IPS-20b (cell line): ENCODE data around the gene PARL.

Experiments used
- H3K27ac ChIP-seq: one replicate; pipeline ENCODE4 v1.5.1; 2013; ENCODE audit warnings: low read length
- H3K27me3 ChIP-seq: 2 replicates; pipeline ENCODE4 v1.6.1; 2013; ENCODE audit warnings: mild to moderate bottlenecking, low read length, inconsistent platforms; ENCODE audit not compliant: insufficient read depth
- H3K36me3 ChIP-seq: 2 replicates; pipeline ENCODE4 v1.6.1; 2013; ENCODE audit warnings: low read depth, mild to moderate bottlenecking, inconsistent platforms, low read length, moderate library complexity; ENCODE audit not compliant: insufficient read depth
- H3K4me1 ChIP-seq: 2 replicates; pipeline ENCODE4 v1.6.1; 2013; ENCODE audit warnings: mild to moderate bottlenecking, control low read depth, inconsistent platforms, low read length, moderate library complexity; ENCODE audit not compliant: insufficient read depth
- H3K4me3 ChIP-seq: 2 replicates; pipeline ENCODE4 v1.5.1; 2013; ENCODE audit warnings: mild to moderate bottlenecking, low read length, inconsistent platforms
- H3K9ac ChIP-seq: 2 replicates; pipeline ENCODE4 v1.6.1; 2013; ENCODE audit warnings: low read depth, mild to moderate bottlenecking, inconsistent platforms, low read length, moderate library complexity
- H3K9me3 ChIP-seq: 2 replicates; pipeline ENCODE4 v1.6.1; 2013; ENCODE audit warnings: mild to moderate bottlenecking, low read depth, low read length, inconsistent platforms; ENCODE audit not compliant: insufficient read depth

The PARL gene

DNA sequence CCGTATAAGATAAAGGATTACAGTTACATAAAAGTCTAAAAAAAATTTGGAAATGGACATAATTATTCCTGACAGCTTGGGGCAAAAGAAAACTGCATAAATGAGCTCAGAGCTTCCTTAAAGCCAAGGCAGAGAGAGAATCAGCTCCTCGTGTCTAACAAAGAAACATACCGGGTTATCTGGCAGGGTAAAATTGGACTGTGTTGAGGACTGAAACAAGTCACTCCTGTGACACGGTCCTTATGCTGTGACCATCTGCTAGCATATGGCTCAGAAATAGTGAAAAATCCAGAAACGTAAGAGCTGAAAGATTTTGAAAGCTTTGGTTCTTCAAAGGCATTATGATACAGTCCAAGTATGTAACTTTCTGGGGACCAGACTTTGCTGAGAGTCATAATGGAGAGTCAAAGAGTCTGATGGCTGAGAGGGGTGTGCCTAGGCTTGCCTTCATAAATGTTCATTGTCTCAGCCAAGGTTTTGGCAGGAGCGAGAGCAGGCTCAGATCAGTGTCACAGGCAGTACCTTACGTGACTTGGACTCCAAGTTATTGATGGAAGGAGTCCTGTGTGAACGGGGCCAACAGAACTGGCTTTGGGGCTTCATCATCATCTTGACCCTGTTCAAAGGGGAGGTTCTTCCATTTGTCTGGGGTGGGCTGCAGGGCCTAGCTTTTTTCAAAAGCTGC, 71.8 kb downstream of the PARL start:
- Histone ChIP-seq H3K4me1 (no peaks in the 10 kb centered on the region), H3K27ac (no peak overlapping the region), H3K36me3 (peaks cover 60% of the 10 kb centered on the region), H3K9me3 (no peaks in the 10 kb centered on the region), H3K27me3 (no peaks in the 10 kb centered on the region), H3K4me3 (no peak overlapping the region), H3K9ac (no peak overlapping the region)

DNA sequence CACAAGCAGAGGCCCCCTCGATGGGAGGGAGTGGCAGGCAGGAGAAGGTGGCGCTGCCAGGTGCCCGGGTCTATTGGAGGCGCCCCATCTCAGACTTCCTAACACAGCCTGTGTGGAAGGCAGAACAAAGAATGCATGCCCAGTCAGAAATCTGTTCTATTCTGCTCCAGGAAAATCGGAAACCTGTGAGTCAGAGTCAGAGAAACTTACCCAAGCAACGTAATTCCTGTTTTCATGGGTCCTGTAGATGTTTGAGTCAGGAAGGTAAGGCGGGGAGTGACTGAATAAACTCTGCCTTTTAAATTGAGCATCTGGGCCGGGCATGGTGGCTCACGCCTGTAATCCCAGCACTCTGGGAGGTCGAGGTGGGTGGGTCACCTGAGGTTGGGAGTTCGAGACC, 73.0 kb downstream of the PARL start:
- Histone ChIP-seq H3K4me3 (no peak overlapping the region), H3K27me3 (no peaks in the 10 kb centered on the region), H3K4me1 (no peaks in the 10 kb centered on the region), H3K9ac (no peak overlapping the region), H3K9me3 (no peaks in the 10 kb centered on the region), H3K36me3 (peaks cover 69% of the 10 kb centered on the region), H3K27ac (no peak overlapping the region)

DNA sequence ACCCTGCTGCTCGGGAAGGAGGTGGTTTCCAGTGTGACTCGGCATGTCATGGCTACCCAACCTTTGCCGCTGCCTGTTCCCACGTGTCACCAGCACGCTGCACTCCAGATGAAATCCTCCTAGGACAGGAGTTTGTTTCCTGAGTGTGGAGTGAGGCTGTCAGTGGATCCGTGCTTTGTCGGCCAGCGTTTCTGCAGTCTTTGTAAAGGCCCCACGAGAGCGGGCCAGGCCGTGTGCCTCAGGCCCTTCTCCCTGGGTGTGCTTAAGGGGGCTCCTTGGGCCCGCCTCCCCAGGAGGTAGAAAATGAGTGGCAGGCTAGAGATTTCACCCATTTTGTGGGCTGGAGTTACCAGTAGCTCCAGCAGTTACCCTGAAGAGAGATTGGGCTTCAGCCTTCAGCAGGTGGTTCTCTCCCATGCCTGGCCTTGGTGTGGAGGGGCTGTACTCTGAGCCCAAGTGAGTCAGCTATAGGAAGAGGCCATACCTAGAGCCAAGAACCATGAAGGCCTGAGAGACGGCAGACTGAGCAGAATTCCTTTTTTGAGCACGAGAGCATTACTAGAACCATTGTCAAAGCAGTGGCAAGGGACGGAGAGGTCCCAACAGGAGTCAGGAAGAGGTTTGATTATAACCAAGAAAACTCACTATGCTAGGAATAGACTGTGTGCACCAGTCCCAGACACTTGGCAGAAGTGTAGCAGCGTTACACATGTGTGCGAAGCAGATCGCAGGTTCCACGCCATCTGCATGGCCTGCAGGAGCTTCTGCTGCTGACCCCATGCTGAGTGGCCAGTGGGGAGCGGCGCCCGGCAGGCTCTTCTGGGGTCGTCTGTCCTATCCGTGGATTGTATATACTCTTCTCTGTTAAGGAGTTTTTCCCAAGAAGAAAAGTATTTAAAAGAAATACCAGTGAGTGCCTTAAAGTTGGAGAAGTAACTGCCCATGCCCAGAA, 73.8 kb downstream of the PARL start:
- no peak overlapping the region for H3K9ac ChIP-seq
- no peak overlapping the region for H3K4me3 ChIP-seq
- peaks cover 69% of the 10 kb centered on the region for H3K36me3 ChIP-seq
- no peaks in the 10 kb centered on the region for H3K4me1 ChIP-seq
- no peaks in the 10 kb centered on the region for H3K27me3 ChIP-seq
- no peak overlapping the region for H3K27ac ChIP-seq
- no peaks in the 10 kb centered on the region for H3K9me3 ChIP-seq

DNA sequence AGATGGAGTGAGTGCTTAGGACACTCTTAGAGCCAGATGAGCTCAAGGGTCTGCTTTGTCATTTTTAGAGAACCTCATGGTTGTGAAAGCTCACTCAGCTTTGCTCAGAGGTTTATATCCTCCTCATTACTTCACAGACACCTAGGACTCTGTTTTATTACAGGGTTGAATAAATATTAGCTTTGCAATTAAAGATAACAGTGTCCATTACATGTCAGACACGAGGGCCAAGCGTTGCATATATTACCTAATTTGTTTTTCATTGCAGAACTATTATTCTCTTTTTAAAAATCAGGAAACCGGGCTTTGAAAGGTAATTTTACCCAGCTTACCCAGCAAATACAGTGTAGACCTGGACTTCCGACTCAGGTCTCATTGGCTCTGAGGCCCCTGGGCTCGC, 75.4 kb downstream of the PARL start:
- Histone ChIP-seq H3K9me3 (no peaks in the 10 kb centered on the region), H3K36me3 (peaks cover 85% of the 10 kb centered on the region), H3K9ac (no peak overlapping the region), H3K27ac (no peak overlapping the region), H3K4me1 (no peaks in the 10 kb centered on the region), H3K27me3 (no peaks in the 10 kb centered on the region), H3K4me3 (no peak overlapping the region)

DNA sequence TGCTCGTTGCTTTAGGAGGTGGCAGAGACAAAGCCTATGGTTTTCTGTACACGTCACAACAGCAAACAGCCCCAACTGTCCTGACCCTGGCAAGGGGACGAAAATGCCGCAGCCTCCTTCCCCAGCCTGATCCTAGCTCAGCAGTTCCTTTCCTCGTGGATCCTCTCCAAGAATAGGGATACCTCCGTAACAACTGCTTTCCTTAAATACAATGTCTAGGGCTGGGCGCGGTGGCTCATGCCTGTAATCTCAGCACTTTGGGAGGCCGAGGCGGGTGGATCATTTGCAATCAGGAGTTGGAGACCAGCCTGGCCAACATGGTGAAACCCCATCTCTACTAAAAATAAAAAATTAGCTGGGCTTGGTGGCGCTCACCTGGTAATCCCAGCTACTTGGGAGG, 76.3 kb downstream of the PARL start:
- peaks cover 94% of the 10 kb centered on the region for H3K36me3 ChIP-seq
- H3K9ac ChIP-seq, result no peak overlapping the region
- H3K9me3 ChIP-seq, result no peaks in the 10 kb centered on the region
- no peaks in the 10 kb centered on the region for H3K27me3 ChIP-seq
- no peak overlapping the region for H3K27ac ChIP-seq
- H3K4me1 ChIP-seq, result no peaks in the 10 kb centered on the region
- H3K4me3 ChIP-seq, result no peak overlapping the region

DNA sequence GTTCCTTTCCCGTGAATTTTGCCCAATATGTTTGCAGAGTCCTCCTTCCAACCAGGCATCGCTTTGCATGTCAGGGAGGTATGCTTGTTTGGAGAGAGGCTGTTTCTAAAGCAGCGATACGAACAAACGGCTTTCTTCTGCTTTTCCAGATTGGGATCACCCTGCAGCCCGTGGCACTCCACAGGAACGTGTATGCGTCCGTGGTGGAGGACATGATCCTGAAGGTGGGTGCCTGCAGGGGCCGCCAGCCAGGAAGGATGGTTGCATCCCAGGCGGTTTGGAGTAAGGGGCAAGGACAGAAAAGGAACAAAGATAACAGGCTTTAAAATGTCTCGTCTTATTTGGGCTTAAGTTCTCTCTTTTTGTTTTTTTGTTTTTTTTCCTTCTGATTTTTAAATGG, 76.8 kb downstream of the PARL start:
- no peaks in the 10 kb centered on the region for H3K9me3 ChIP-seq
- H3K4me3 ChIP-seq, result no peak overlapping the region
- peaks cover 99% of the 10 kb centered on the region for H3K36me3 ChIP-seq
- H3K27me3 ChIP-seq, result no peaks in the 10 kb centered on the region
- no peaks in the 10 kb centered on the region for H3K4me1 ChIP-seq
- no peak overlapping the region for H3K9ac ChIP-seq
- no peak overlapping the region for H3K27ac ChIP-seq

DNA sequence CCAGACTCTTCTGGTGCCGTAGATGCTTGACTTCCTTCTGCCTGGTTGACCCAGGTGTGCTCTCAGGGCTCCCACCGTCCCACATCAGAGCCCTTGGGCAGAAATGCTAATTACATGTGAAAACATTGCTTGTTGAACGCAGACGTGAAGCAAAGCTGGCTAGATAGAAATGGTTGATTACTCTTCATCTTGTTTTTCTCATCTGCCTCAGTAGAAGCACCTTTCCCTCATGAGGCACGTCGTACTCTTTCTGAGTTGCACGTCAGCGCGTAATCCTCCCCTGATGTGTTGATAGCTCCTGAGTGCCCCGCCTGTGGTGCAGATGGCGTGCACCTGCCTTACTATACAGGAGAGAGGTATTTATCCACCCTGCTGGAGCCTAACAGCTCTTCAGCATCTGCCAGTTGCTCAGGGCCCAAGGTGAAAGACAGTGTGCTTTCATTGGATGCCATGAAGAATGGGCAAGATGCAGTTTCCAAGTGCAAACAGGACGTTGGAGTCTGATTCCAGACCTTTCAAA, 77.4 kb downstream of the PARL start:
- peaks cover 99% of the 10 kb centered on the region for H3K36me3 ChIP-seq

DNA sequence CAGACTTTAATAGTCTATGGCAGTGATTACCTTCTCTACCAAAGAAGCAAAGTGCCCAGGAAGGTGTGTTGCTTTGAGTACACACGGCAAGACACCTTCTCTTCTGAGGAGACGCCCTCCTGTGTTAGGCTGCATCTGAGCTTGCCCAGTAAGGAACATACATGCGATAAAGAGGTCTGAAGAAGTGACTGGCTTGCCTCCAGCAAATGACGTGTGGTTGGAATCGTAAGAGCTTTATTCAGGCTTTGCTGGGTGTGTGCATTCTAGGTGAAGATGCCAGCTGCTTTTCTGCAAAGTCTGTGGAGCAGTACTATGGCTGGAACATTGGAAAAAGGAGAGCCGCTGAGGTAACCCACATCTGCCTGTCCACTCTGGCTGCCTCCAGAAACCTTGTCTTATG, 81.7 kb downstream of the PARL start:
- no peak overlapping the region for H3K9ac ChIP-seq
- no peaks in the 10 kb centered on the region for H3K27me3 ChIP-seq
- no peaks in the 10 kb centered on the region for H3K9me3 ChIP-seq
- no peaks in the 10 kb centered on the region for H3K4me1 ChIP-seq
- H3K27ac ChIP-seq, result no peak overlapping the region
- H3K4me3 ChIP-seq, result no peak overlapping the region
- peaks cover 98% of the 10 kb centered on the region for H3K36me3 ChIP-seq

More for the DNA sequence above, 77.4 kb downstream of the PARL start:
- Histone ChIP-seq H3K27ac (no peak overlapping the region), H3K4me1 (no peaks in the 10 kb centered on the region), H3K4me3 (no peak overlapping the region), H3K27me3 (no peaks in the 10 kb centered on the region), H3K9me3 (no peaks in the 10 kb centered on the region), H3K9ac (no peak overlapping the region)

DNA sequence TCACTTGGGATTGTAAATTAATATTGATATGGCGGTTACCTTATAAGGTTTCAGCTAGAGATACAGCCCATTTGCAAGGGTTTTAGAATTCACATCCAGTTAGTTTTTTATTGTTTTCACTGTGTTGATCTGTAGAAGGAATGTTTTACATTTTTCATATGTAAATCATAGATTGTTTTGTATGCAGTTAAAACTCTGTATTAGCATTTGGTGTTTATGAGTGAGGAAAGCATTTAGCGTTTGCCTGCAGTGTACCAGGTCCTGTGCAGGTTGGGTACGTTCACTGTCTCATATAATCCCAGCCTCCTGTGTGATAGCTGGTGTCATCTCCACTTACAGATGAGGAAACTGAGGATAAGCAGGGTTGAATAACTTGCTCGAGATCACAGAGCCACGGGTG, 83.1 kb downstream of the PARL start:
- H3K27me3 ChIP-seq, result no peaks in the 10 kb centered on the region
- no peaks in the 10 kb centered on the region for H3K4me1 ChIP-seq
- H3K27ac ChIP-seq, result no peak overlapping the region
- H3K4me3 ChIP-seq, result no peak overlapping the region
- H3K9me3 ChIP-seq, result no peaks in the 10 kb centered on the region
- peaks cover 93% of the 10 kb centered on the region for H3K36me3 ChIP-seq
- no peak overlapping the region for H3K9ac ChIP-seq

DNA sequence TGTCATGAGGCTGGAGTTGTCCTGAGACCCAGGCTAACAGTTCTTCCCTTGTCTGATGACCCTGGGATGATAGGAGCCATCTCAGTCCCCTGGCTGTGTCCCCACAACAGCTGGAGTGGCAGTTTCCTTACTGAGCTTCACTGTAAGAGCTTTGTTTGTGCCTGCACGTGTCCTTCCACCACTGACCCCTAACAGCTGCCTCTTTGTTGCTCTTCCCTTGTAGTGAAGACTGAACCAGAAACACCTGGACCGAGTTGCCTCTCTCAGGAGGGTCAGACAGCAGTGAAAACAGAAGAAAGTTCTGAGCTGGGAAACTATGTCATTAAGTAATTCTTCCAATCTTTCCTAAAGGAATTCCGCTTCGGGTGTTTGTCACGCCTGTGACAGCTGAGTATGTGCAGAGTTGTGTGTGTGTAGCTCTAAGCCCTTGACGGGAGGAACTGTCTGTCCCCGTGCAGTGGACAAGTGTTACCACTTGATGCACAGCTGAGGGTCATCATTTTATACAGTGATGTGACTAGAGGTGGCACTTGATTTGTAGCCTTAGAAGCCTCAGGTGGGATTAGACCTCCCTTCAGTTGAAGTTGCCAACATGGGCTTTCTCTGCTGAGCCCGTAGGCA, 84.3 kb downstream of the PARL start:
- no peak overlapping the region for H3K4me3 ChIP-seq
- H3K4me1 ChIP-seq, result no peaks in the 10 kb centered on the region
- H3K27ac ChIP-seq, result no peak overlapping the region
- H3K27me3 ChIP-seq, result no peaks in the 10 kb centered on the region
- peaks cover 89% of the 10 kb centered on the region for H3K36me3 ChIP-seq
- H3K9ac ChIP-seq, result no peak overlapping the region
- no peaks in the 10 kb centered on the region for H3K9me3 ChIP-seq

DNA sequence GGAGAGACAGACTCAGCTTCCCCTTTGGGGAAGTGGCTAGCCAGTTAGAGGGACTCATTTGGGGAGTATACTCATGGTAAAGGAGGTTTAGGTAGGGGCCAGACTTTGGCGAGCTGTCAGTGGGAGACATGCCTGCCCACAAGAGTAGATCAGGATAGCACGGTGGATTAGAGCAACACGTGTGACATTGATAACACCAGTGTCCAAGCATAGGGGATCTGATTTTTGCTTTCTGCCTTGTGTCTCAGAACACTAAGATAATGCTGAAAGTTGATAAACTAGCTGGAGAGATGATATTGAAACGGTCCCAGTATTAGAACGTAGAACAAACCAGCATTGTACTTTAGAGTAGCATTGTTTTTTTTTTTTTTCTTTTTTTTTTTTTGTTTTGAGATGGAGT, 85.2 kb downstream of the PARL start:
- Histone ChIP-seq H3K9ac (no peak overlapping the region), H3K4me3 (no peak overlapping the region), H3K27ac (no peak overlapping the region), H3K9me3 (no peaks in the 10 kb centered on the region), H3K36me3 (peaks cover 87% of the 10 kb centered on the region), H3K4me1 (no peaks in the 10 kb centered on the region), H3K27me3 (no peaks in the 10 kb centered on the region)
